ENCODE results near the gene MAN2B1.

MAN2B1 gene

GRCh38 chr19:12610540-12611360, 55.8 kb downstream of the MAN2B1 start, which contains the start of the genes ZNF490 and ZNF791:
Gene ZNF490, minus strand, starts transcription at chr19:12610813. Its CDS starts 133 bp downstream, at chr19:12610680.
Gene ZNF791, plus strand, starts transcription at chr19:12610920. Its CDS starts 160 bp downstream, at chr19:12611080.
- peak; percentile 94 for DNase-seq

GRCh38 chr19:12607631-12608030, 58.9 kb downstream of the MAN2B1 start:
- no peak for DNase-seq

GRCh38 chr19:12606796-12607195, 59.7 kb downstream of the MAN2B1 start:
- no peak for DNase-seq

DNA sequence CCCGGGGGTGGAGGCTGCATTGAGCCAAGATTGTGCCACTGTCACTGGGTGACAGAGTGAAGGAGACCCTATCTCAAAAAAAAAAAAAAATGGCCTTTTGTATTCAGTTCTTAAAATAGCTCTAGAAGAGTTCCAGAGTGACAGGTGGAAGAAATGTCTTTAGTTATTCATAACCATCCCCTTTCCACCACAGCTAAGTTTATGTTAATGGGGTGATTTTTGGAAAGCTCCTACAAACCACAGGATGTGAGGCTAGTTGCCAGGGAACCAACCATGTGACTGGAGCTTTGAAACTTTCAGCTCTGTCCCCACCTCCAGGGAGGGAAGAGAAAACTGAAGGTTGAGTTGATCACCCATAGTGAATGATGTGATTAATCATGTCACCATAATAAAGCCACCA, 62.8 kb downstream of the MAN2B1 start:
- no peak for DNase-seq

DNA sequence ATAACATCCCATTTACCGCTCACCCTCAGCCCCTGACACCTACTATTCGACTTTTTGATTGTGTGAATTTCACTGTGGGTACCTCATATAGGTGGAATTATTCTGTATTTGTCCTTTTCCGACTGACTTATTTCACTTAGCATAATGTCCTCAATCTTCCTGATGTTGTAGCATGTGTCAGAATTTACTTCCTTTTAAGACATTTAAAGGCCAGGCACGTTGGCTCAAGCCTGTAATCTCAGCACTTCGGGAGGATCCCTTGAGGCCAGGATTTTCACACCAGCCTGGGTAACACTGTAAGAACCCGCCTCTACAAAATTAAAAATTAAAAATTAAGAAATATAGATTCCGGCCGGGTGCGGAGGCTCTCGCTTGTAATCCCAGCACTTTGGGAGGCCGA, 68.9 kb downstream of the MAN2B1 start:
- no peak for DNase-seq

GRCh38 chr19:12596927-12597548, 69.5 kb downstream of the MAN2B1 start:
- DNase-seq: no peak
